IPS-20b (cell line): ENCODE data around the gene GRXCR1.

Experiments
- H3K27ac ChIP-seq: one replicate; pipeline ENCODE4 v1.5.1; 2013; ENCODE audit warnings: low read length
- H3K27me3 ChIP-seq: 2 replicates; pipeline ENCODE4 v1.6.1; 2013; ENCODE audit warnings: mild to moderate bottlenecking, low read length, inconsistent platforms; ENCODE audit not compliant: insufficient read depth
- H3K36me3 ChIP-seq: 2 replicates; pipeline ENCODE4 v1.6.1; 2013; ENCODE audit warnings: low read depth, mild to moderate bottlenecking, inconsistent platforms, low read length, moderate library complexity; ENCODE audit not compliant: insufficient read depth
- H3K4me1 ChIP-seq: 2 replicates; pipeline ENCODE4 v1.6.1; 2013; ENCODE audit warnings: mild to moderate bottlenecking, control low read depth, inconsistent platforms, low read length, moderate library complexity; ENCODE audit not compliant: insufficient read depth
- H3K4me3 ChIP-seq: 2 replicates; pipeline ENCODE4 v1.5.1; 2013; ENCODE audit warnings: mild to moderate bottlenecking, low read length, inconsistent platforms
- H3K9ac ChIP-seq: 2 replicates; pipeline ENCODE4 v1.6.1; 2013; ENCODE audit warnings: low read depth, mild to moderate bottlenecking, inconsistent platforms, low read length, moderate library complexity
- H3K9me3 ChIP-seq: 2 replicates; pipeline ENCODE4 v1.6.1; 2013; ENCODE audit warnings: mild to moderate bottlenecking, low read depth, low read length, inconsistent platforms; ENCODE audit not compliant: insufficient read depth

GRXCR1 gene

GRCh38 chr4:42942216-42942615 is 49.7 kb downstream of the GRXCR1 start:
- no peaks in the 10 kb centered on the region for H3K4me1 ChIP-seq
- no peaks in the 10 kb centered on the region for H3K36me3 ChIP-seq
- H3K4me3 ChIP-seq: no peak overlapping the region
- H3K9me3 ChIP-seq: no peaks in the 10 kb centered on the region
- no peak overlapping the region for H3K9ac ChIP-seq
- no peaks in the 10 kb centered on the region for H3K27me3 ChIP-seq
- H3K27ac ChIP-seq: no peak overlapping the region

- H3K9ac ChIP-seq: no peak overlapping the region
- no peaks in the 10 kb centered on the region for H3K4me1 ChIP-seq
- H3K27ac ChIP-seq: no peak overlapping the region
- no peaks in the 10 kb centered on the region for H3K9me3 ChIP-seq
- H3K27me3 ChIP-seq: no peaks in the 10 kb centered on the region
- H3K4me3 ChIP-seq: no peak overlapping the region
- H3K36me3 ChIP-seq: no peaks in the 10 kb centered on the region
These were observed 53.4 kb downstream of the GRXCR1 start for GRCh38 chr4:42945874-42946273.

GRCh38 chr4:42953321-42953720 is 60.8 kb downstream of the GRXCR1 start:
- no peak overlapping the region for H3K27ac ChIP-seq
- H3K27me3 ChIP-seq: no peaks in the 10 kb centered on the region
- H3K36me3 ChIP-seq: no peaks in the 10 kb centered on the region
- H3K4me1 ChIP-seq: no peaks in the 10 kb centered on the region
- H3K4me3 ChIP-seq: no peak overlapping the region
- H3K9ac ChIP-seq: no peak overlapping the region
- H3K9me3 ChIP-seq: peaks cover 3% of the 10 kb centered on the region

- no peak overlapping the region for H3K27ac ChIP-seq
- no peak overlapping the region for H3K4me3 ChIP-seq
- no peaks in the 10 kb centered on the region for H3K4me1 ChIP-seq
- no peaks in the 10 kb centered on the region for H3K27me3 ChIP-seq
- no peak overlapping the region for H3K9ac ChIP-seq
- no peaks in the 10 kb centered on the region for H3K36me3 ChIP-seq
- peaks cover 3% of the 10 kb centered on the region for H3K9me3 ChIP-seq
These were observed 62.6 kb downstream of the GRXCR1 start for GRCh38 chr4:42954963-42955669.

GRCh38 chr4:42955746-42956505 is 63.4 kb downstream of the GRXCR1 start:
- Histone ChIP-seq H3K9ac (no peak overlapping the region), H3K4me1 (no peaks in the 10 kb centered on the region), H3K27ac (no peak overlapping the region), H3K9me3 (peaks cover 3% of the 10 kb centered on the region), H3K27me3 (no peaks in the 10 kb centered on the region), H3K4me3 (no peak overlapping the region), H3K36me3 (no peaks in the 10 kb centered on the region)

- no peak overlapping the region for H3K9ac ChIP-seq
- no peaks in the 10 kb centered on the region for H3K4me1 ChIP-seq
- H3K27ac ChIP-seq: no peak overlapping the region
- H3K36me3 ChIP-seq: no peaks in the 10 kb centered on the region
- H3K27me3 ChIP-seq: no peaks in the 10 kb centered on the region
- peaks cover 1% of the 10 kb centered on the region for H3K9me3 ChIP-seq
- no peak overlapping the region for H3K4me3 ChIP-seq
These were observed 72.8 kb downstream of the GRXCR1 start for GRCh38 chr4:42965326-42965725.

GRCh38 chr4:42985976-42986375 is 93.5 kb downstream of the GRXCR1 start:
- no peaks in the 10 kb centered on the region for H3K4me1 ChIP-seq
- H3K36me3 ChIP-seq: no peaks in the 10 kb centered on the region
- no peak overlapping the region for H3K27ac ChIP-seq
- no peaks in the 10 kb centered on the region for H3K27me3 ChIP-seq
- H3K9ac ChIP-seq: no peak overlapping the region
- peaks cover 9% of the 10 kb centered on the region; the same call in 1 of the 2 replicates for H3K9me3 ChIP-seq
- no peak overlapping the region for H3K4me3 ChIP-seq

GRCh38 chr4:42995343-42995944 is 102.9 kb downstream of the GRXCR1 start:
- no peak overlapping the region for H3K27ac ChIP-seq
- H3K9ac ChIP-seq: no peak overlapping the region
- no peak overlapping the region for H3K4me3 ChIP-seq
- H3K4me1 ChIP-seq: no peaks in the 10 kb centered on the region
- no peaks in the 10 kb centered on the region for H3K9me3 ChIP-seq
- H3K36me3 ChIP-seq: no peaks in the 10 kb centered on the region
- H3K27me3 ChIP-seq: no peaks in the 10 kb centered on the region

GRCh38 chr4:43008793-43009192 is 116.3 kb downstream of the GRXCR1 start:
- H3K9me3 ChIP-seq: peaks cover 20% of the 10 kb centered on the region
- H3K36me3 ChIP-seq: no peaks in the 10 kb centered on the region
- H3K27me3 ChIP-seq: no peaks in the 10 kb centered on the region
- H3K27ac ChIP-seq: no peak overlapping the region
- H3K4me3 ChIP-seq: no peak overlapping the region
- H3K9ac ChIP-seq: no peak overlapping the region
- no peaks in the 10 kb centered on the region for H3K4me1 ChIP-seq

- no peak overlapping the region for H3K4me3 ChIP-seq
- H3K9me3 ChIP-seq: no peaks in the 10 kb centered on the region
- no peaks in the 10 kb centered on the region for H3K36me3 ChIP-seq
- H3K9ac ChIP-seq: no peak overlapping the region
- no peaks in the 10 kb centered on the region for H3K27me3 ChIP-seq
- no peak overlapping the region for H3K27ac ChIP-seq
- no peaks in the 10 kb centered on the region for H3K4me1 ChIP-seq
These were observed 121.7 kb downstream of the GRXCR1 start for GRCh38 chr4:43014256-43014655.

GRCh38 chr4:43041632-43042031 is 149.1 kb downstream of the GRXCR1 start:
- no peaks in the 10 kb centered on the region for H3K36me3 ChIP-seq
- H3K27ac ChIP-seq: no peak overlapping the region
- no peaks in the 10 kb centered on the region for H3K27me3 ChIP-seq
- no peaks in the 10 kb centered on the region for H3K4me1 ChIP-seq
- no peaks in the 10 kb centered on the region for H3K9me3 ChIP-seq
- H3K9ac ChIP-seq: no peak overlapping the region
- no peak overlapping the region for H3K4me3 ChIP-seq

- Histone ChIP-seq H3K4me3 (no peak overlapping the region), H3K27ac (no peak overlapping the region), H3K4me1 (no peaks in the 10 kb centered on the region), H3K27me3 (no peaks in the 10 kb centered on the region), H3K9me3 (no peaks in the 10 kb centered on the region), H3K9ac (no peak overlapping the region), H3K36me3 (no peaks in the 10 kb centered on the region)
These were observed 154.5 kb downstream of the GRXCR1 start for GRCh38 chr4:43047058-43047457.
